HepG2 (cell line): Measurements from ENCODE around the gene TMEM14C. TPM values are rescaled to one million over a fixed set of nuclear protein-coding genes. Genes with fewer than 3 reads are reported as not detected.
A peak's percentile ranks its signal among the peaks of the same experiment; 100 is the strongest.

Experiments
- CBX5 ChIP-seq: sonication (generic); formaldehyde crosslinking; IDR thresholded peaks from 2 replicates; pipeline ENCODE4 v1.4.0; 2020; ENCODE audit warnings: missing genetic modification reagents, borderline replicate concordance
- FOXO1 ChIP-seq: sonication (generic); formaldehyde crosslinking; IDR thresholded peaks from 2 replicates; pipeline ENCODE4 v1.4.0; 2020; ENCODE audit warnings: missing genetic modification reagents
- IRF2 ChIP-seq: IDR thresholded peaks from 2 replicates; pipeline ENCODE4 v1.6.1; 2018; ENCODE audit warnings: missing genetic modification reagents, missing compliant biosample characterization
- NCOA2 ChIP-seq: sonication (generic); formaldehyde crosslinking; IDR thresholded peaks from 2 replicates; pipeline ENCODE4 v1.8.0; 2022; ENCODE audit warnings: inconsistent platforms
- RBAK ChIP-seq: sonication (generic); formaldehyde crosslinking; IDR thresholded peaks from 2 replicates; pipeline ENCODE4 v1.5.1; 2020; ENCODE audit warnings: mild to moderate bottlenecking, missing genetic modification reagents
- SKI ChIP-seq: fragments of 450-650 bp; IDR thresholded peaks from one replicate; pipeline ENCODE4 v1.6.1; 2018; ENCODE audit warnings: mild to moderate bottlenecking; ENCODE audit not compliant: partially characterized antibody
- SP2 ChIP-seq: sonication (generic); formaldehyde crosslinking; IDR thresholded peaks from 2 replicates; pipeline ENCODE4 v1.5.1; 2020; ENCODE audit warnings: mild to moderate bottlenecking, missing genetic modification reagents
- SP4 ChIP-seq: sonication (generic); formaldehyde crosslinking; IDR thresholded peaks from 2 replicates; pipeline ENCODE4 v1.8.1; 2023; ENCODE audit warnings: mild to moderate bottlenecking, missing genetic modification reagents
- TGIF2 ChIP-seq: IDR thresholded peaks from 2 replicates; pipeline ENCODE4 v1.6.1; 2016; ENCODE audit warnings: control low read depth, missing compliant biosample characterization
- ZFP90 ChIP-seq: sonication (generic); formaldehyde crosslinking; IDR thresholded peaks from 2 replicates; pipeline ENCODE4 v1.8.0; 2022; ENCODE audit warnings: missing genetic modification reagents, mild to moderate bottlenecking, inconsistent platforms, borderline replicate concordance
- ZMYM2 ChIP-seq: sonication (generic); formaldehyde crosslinking; IDR thresholded peaks from 2 replicates; pipeline ENCODE4 v1.8.0; 2022; ENCODE audit warnings: mild to moderate bottlenecking, missing genetic modification reagents
- ZNF773 ChIP-seq: sonication (generic); formaldehyde crosslinking; IDR thresholded peaks from 2 replicates; pipeline ENCODE4 v1.4.0; 2020; ENCODE audit warnings: missing genetic modification reagents, borderline replicate concordance
- polyA plus RNA-seq, 8 experiments: library from polyadenylated mRNA; depleted of rRNA in 3 of 8; stranded (reverse) in 7 of 8; unstranded in 1 of 8; fragments of >200 nt; fragmentation: Illumina TruSeq in 4 of 8; extraction: Trizol in 4 of 8; gene quantifications; 2 replicates each; pipeline versions ENCODE4 v1.2.1 to v1.2.3, GENCODE V29; 2011 to 2016; ENCODE audit warnings: low read depth in 4 of 8, missing spikeins in 1 of 8, mixed read lengths in 1 of 8; ENCODE audit not compliant: insufficient read depth in 1 of 8
- total RNA-seq, 5 experiments: library from RNA; depleted of rRNA; stranded (reverse); fragments of >200 nt; fragmentation: Illumina TruSeq; extraction: Trizol; gene quantifications; 2 replicates each; pipeline ENCODE4 v1.2.3, GENCODE V29; 2016; ENCODE audit warnings: low read depth in 1 of 5
- TF ChIP-seq, protein P1 (sequence below): sonication (generic); formaldehyde crosslinking; IDR thresholded peaks from 2 replicates; pipeline ENCODE4 v1.4.0; 2020; ENCODE audit warnings: missing genetic modification reagents, borderline replicate concordance
- TF ChIP-seq, protein P2 (sequence below): sonication (generic); formaldehyde crosslinking; conservative IDR thresholded peaks from 2 replicates; pipeline ENCODE4 v1.4.0; 2020; ENCODE audit warnings: missing genetic modification reagents
- TF ChIP-seq, protein P3 (sequence below): sonication (generic); formaldehyde crosslinking; IDR thresholded peaks from 2 replicates; pipeline ENCODE4 v1.5.0; 2020; ENCODE audit warnings: mild to moderate bottlenecking, missing genetic modification reagents
- TF ChIP-seq, protein P4 (sequence below): sonication (generic); formaldehyde crosslinking; IDR thresholded peaks from 2 replicates; pipeline ENCODE4 v1.5.0; 2020; ENCODE audit warnings: mild to moderate bottlenecking, missing genetic modification reagents, borderline replicate concordance

TMEM14C gene
- total and polyA plus RNA-seq, 2 of the 13 experiments (the other 11 are each of a cell fraction or from before 2014, with no cell fraction given): 184 TPM

DNA sequence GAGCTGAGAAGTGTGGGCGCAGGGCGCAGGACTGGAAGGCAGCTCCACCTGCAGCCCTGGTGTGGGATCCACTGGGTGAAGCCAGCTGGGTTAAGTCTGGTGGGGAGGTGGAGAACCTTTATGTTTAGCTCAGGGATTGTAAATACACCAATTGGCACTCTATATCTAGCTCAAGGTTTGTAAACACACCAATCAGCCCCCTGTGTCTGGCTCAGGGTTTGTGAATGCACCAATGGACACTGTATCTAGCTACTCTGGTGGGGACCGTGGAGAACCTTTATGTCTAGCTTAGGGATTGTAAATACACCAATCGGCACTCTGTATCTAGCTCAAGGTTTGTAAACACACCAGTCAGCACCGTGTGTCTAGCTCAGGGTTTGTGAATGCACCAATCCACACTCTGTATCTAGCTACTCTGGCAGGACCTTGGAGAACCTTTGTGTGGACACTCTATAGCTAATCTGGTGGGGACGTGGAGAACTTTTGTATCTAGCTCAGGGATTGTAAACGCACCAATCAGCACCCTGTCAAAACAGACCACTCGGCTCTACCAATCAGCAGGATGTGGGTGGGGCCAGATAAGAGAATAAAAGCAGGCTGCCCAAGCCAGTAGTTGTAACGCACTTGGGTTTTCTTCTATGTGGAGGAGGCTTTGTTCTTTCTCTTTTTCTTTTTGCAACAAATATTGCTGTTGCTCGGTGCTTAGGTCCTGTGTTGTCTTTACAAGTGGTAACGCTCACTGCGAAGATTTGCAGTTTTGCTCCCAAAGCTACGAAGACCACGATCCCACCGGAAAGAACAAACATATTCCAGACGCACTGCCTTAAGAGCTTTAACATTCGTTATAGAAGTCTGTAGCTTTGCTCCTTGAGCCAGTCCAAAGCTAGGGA is 1.7 kb upstream of the TMEM14C start (continued):
- TF ChIP-seq, protein P1, sequence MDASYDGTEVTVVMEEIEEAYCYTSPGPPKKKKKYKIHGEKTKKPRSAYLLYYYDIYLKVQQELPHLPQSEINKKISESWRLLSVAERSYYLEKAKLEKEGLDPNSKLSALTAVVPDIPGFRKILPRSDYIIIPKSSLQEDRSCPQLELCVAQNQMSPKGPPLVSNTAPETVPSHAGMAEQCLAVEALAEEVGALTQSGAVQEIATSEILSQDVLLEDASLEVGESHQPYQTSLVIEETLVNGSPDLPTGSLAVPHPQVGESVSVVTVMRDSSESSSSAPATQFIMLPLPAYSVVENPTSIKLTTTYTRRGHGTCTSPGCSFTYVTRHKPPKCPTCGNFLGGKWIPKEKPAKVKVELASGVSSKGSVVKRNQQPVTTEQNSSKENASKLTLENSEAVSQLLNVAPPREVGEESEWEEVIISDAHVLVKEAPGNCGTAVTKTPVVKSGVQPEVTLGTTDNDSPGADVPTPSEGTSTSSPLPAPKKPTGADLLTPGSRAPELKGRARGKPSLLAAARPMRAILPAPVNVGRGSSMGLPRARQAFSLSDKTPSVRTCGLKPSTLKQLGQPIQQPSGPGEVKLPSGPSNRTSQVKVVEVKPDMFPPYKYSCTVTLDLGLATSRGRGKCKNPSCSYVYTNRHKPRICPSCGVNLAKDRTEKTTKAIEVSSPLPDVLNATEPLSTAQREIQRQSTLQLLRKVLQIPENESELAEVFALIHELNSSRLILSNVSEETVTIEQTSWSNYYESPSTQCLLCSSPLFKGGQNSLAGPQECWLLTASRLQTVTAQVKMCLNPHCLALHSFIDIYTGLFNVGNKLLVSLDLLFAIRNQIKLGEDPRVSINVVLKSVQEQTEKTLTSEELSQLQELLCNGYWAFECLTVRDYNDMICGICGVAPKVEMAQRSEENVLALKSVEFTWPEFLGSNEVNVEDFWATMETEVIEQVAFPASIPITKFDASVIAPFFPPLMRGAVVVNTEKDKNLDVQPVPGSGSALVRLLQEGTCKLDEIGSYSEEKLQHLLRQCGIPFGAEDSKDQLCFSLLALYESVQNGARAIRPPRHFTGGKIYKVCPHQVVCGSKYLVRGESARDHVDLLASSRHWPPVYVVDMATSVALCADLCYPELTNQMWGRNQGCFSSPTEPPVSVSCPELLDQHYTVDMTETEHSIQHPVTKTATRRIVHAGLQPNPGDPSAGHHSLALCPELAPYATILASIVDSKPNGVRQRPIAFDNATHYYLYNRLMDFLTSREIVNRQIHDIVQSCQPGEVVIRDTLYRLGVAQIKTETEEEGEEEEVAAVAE (CRISPR knock-in tag): peak; percentile 96
- peak; percentile 80; the same call in 1 of the 2 replicates for TF ChIP-seq IRF2
- TF ChIP-seq, protein P2, sequence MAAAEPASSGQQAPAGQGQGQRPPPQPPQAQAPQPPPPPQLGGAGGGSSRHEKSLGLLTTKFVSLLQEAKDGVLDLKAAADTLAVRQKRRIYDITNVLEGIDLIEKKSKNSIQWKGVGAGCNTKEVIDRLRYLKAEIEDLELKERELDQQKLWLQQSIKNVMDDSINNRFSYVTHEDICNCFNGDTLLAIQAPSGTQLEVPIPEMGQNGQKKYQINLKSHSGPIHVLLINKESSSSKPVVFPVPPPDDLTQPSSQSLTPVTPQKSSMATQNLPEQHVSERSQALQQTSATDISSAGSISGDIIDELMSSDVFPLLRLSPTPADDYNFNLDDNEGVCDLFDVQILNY: 0 out of 2 replicates have a peak, but pooled peaks have one; percentile 40
- peak; percentile 78 for TF ChIP-seq SP4
- peak; percentile 85 for TF ChIP-seq ZNF773 (CRISPR knock-in tag)
- peak; percentile 49; the same call in 1 of the 2 replicates for TF ChIP-seq SP2 (CRISPR knock-in tag)
- TF ChIP-seq RBAK (CRISPR knock-in tag): peak; percentile 64; the same call in 1 of the 2 replicates
- TF ChIP-seq NCOA2 (CRISPR knock-in tag): peak; percentile 27
- TF ChIP-seq FOXO1 (CRISPR knock-in tag): 0 out of 2 replicates have a peak, but pooled peaks have one; percentile 5
- 0 out of 2 replicates have a peak, but pooled peaks have one; percentile 17 for TF ChIP-seq TGIF2 (CRISPR knock-in tag)
- TF ChIP-seq ZFP90 (CRISPR knock-in tag): peak; percentile 68; the same call in 1 of the 2 replicates
- 0 out of 2 replicates have a peak, but pooled peaks have one; percentile 31 for TF ChIP-seq CBX5 (CRISPR knock-in tag)
- peak; percentile 100 for TF ChIP-seq ZMYM2 (CRISPR knock-in tag)
- TF ChIP-seq SKI: peak; percentile 6
- TF ChIP-seq, protein P3, sequence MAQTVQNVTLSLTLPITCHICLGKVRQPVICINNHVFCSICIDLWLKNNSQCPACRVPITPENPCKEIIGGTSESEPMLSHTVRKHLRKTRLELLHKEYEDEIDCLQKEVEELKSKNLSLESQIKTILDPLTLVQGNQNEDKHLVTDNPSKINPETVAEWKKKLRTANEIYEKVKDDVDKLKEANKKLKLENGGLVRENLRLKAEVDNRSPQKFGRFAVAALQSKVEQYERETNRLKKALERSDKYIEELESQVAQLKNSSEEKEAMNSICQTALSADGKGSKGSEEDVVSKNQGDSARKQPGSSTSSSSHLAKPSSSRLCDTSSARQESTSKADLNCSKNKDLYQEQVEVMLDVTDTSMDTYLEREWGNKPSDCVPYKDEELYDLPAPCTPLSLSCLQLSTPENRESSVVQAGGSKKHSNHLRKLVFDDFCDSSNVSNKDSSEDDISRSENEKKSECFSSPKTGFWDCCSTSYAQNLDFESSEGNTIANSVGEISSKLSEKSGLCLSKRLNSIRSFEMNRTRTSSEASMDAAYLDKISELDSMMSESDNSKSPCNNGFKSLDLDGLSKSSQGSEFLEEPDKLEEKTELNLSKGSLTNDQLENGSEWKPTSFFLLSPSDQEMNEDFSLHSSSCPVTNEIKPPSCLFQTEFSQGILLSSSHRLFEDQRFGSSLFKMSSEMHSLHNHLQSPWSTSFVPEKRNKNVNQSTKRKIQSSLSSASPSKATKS (CRISPR knock-in tag): peak; percentile 39; the same call in 1 of the 2 replicates
- TF ChIP-seq, protein P4, sequence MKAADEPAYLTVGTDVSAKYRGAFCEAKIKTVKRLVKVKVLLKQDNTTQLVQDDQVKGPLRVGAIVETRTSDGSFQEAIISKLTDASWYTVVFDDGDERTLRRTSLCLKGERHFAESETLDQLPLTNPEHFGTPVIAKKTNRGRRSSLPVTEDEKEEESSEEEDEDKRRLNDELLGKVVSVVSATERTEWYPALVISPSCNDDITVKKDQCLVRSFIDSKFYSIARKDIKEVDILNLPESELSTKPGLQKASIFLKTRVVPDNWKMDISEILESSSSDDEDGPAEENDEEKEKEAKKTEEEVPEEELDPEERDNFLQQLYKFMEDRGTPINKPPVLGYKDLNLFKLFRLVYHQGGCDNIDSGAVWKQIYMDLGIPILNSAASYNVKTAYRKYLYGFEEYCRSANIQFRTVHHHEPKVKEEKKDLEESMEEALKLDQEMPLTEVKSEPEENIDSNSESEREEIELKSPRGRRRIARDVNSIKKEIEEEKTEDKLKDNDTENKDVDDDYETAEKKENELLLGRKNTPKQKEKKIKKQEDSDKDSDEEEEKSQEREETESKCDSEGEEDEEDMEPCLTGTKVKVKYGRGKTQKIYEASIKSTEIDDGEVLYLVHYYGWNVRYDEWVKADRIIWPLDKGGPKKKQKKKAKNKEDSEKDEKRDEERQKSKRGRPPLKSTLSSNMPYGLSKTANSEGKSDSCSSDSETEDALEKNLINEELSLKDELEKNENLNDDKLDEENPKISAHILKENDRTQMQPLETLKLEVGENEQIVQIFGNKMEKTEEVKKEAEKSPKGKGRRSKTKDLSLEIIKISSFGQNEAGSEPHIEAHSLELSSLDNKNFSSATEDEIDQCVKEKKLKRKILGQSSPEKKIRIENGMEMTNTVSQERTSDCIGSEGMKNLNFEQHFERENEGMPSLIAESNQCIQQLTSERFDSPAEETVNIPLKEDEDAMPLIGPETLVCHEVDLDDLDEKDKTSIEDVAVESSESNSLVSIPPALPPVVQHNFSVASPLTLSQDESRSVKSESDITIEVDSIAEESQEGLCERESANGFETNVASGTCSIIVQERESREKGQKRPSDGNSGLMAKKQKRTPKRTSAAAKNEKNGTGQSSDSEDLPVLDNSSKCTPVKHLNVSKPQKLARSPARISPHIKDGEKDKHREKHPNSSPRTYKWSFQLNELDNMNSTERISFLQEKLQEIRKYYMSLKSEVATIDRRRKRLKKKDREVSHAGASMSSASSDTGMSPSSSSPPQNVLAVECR (CRISPR knock-in tag): 0 out of 2 replicates have a peak, but pooled peaks have one; percentile 9
